ENCODE results near the gene PDE4D. TPM values are rescaled to one million over a fixed set of nuclear protein-coding genes. Genes with fewer than 3 reads are reported as not detected.

PDE4D gene
- total RNA-seq, 1 donor from 2014 or later = 2.3 TPM

DNA sequence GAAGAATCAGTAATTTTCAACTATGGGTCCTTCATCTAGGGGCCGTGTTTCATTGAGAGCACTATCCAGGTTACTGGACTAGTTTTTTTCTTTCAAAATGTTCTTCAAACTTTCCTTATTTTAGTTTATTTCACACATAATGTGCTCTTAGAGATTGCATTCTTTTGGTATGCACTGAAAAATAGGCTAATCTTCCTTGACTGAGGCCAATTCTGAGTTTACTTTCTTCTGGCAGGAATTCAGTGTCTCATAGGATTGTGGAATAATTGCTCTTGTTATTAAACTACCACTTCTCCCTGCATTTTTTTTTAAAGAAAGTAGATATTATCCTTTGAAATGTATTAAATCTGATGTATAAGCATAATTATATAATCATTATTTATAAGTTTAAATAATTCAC lies 686.1 kb downstream of the PDE4D start:
- Mint-ChIP-seq H3K27me3 (ENCODE audit: insufficient read depth, low read depth) (peaks cover 2% of the 10 kb centered on the region), H3K4me1 (no peaks in the 10 kb centered on the region), H3K36me3 (no peaks in the 10 kb centered on the region), H3K27ac (no peak overlapping the region), H3K4me3 (no peak overlapping the region), H3K9me3 (no peaks in the 10 kb centered on the region)
- Histone ChIP-seq H3K9me3 (ENCODE audit: low read depth) (no peaks in the 10 kb centered on the region), H3K4me3 (no peak overlapping the region), H4K20me1 (ENCODE audit: low read depth) (no peaks in the 10 kb centered on the region), H2AFZ (replicated peaks) (no peak overlapping the region), H3K27me3 (no peaks in the 10 kb centered on the region), H3K9ac (no peak overlapping the region), H3K4me1 (no peaks in the 10 kb centered on the region), H3K27ac (no peak overlapping the region), H3K36me3 (no peaks in the 10 kb centered on the region), H3K79me2 (ENCODE audit: low read depth) (no peaks in the 10 kb centered on the region), H3K4me2 (no peak overlapping the region), H3F3A (ENCODE audit: low read depth) (no peaks in the 10 kb centered on the region)
- TF ChIP-seq, protein P1, sequence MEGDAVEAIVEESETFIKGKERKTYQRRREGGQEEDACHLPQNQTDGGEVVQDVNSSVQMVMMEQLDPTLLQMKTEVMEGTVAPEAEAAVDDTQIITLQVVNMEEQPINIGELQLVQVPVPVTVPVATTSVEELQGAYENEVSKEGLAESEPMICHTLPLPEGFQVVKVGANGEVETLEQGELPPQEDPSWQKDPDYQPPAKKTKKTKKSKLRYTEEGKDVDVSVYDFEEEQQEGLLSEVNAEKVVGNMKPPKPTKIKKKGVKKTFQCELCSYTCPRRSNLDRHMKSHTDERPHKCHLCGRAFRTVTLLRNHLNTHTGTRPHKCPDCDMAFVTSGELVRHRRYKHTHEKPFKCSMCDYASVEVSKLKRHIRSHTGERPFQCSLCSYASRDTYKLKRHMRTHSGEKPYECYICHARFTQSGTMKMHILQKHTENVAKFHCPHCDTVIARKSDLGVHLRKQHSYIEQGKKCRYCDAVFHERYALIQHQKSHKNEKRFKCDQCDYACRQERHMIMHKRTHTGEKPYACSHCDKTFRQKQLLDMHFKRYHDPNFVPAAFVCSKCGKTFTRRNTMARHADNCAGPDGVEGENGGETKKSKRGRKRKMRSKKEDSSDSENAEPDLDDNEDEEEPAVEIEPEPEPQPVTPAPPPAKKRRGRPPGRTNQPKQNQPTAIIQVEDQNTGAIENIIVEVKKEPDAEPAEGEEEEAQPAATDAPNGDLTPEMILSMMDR (IDR thresholded peaks at IDR 0.05) = no peak
- TF ChIP-seq EZH2phosphoT487 (IDR thresholded peaks at IDR 0.05) (no peak), EZH2 (IDR thresholded peaks at IDR 0.05) (no peak)
- DNase-seq (ENCODE audit: low spot score) = no peak

DNA sequence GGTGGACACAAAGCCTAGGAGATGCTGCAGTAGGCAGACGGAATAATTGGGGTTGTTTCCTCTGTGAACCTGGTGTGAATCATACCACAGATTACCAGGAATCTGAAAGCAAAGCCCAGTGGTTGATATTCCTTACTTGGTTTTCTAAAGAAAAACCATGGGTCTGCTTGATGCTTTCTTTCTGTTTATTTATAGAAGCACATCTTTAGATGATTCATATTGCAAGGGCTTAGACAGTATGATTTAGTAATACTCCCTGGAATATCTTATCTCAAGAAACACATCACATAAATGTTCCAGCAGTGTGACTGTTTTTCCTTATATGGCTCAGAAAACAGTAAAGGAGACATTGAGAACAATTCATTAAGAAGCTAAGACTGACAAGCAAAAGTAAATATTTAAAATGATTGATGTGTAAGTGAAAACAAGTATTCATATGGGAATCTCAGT lies 687.4 kb downstream of the PDE4D start:
- H3K27ac ChIP-seq = no peak overlapping the region

DNA sequence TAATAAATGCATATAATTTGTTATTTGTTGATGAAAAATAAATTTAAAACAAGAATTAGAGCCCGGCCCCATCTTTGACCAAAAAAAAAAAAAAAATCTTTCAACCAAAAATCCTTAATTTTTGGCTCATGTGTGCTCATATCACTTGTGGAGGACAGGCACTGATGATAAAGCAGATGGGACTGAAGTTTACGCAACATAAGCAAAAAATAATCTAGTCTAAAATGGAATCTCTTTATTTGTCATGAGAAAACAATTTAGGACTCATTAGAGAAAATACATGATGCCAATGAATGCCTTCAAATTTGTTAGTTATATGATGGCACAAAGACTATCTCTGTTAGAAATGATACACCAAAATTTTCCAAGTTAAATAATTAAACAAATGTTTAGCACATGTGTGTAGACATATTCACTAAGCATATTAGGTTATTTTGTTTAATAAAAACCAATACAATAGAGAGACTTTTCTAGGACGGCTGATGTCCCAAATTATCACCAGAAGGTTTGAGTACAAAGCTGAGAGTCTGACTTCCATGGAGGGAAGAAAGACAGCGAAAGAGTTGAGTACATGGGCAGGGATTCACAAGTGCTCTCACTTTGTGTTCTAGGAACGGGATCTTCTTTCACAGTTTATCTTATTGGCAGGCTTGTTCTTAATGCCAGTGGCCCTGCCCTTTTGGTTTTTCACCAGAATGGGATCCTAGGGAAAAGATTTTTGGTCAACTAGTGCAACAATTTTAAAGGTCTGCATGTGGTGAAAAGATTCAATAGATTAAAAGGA lies 689.2 kb downstream of the PDE4D start:
- Histone ChIP-seq H3K27ac (no peak overlapping the region), H3K4me3 (no peak overlapping the region), H3K27me3 (no peaks in the 10 kb centered on the region), H3K9ac (no peak overlapping the region), H3K4me1 (no peaks in the 10 kb centered on the region), H4K20me1 (ENCODE audit: low read depth) (no peaks in the 10 kb centered on the region), H3K4me2 (no peak overlapping the region), H3K36me3 (no peaks in the 10 kb centered on the region), H2AFZ (replicated peaks) (no peak overlapping the region), H3K79me2 (ENCODE audit: low read depth) (no peaks in the 10 kb centered on the region), H3F3A (ENCODE audit: low read depth) (peaks cover 14% of the 10 kb centered on the region), H3K9me3 (ENCODE audit: low read depth) (no peaks in the 10 kb centered on the region)
- Mint-ChIP-seq H3K36me3 (no peaks in the 10 kb centered on the region), H3K27ac (no peak overlapping the region), H3K4me1 (no peaks in the 10 kb centered on the region), H3K4me3 (no peak overlapping the region), H3K27me3 (ENCODE audit: insufficient read depth, low read depth) (peaks cover 2% of the 10 kb centered on the region), H3K9me3 (no peaks in the 10 kb centered on the region)
- no peak for TF ChIP-seq EZH2 (IDR thresholded peaks at IDR 0.05)
- no peak for TF ChIP-seq EZH2phosphoT487 (IDR thresholded peaks at IDR 0.05)
- TF ChIP-seq, protein P1 (IDR thresholded peaks at IDR 0.05) = no peak
- DNase-seq (ENCODE audit: low spot score) = no peak

More for the DNA sequence above, 687.4 kb downstream of the PDE4D start:
- H3F3A ChIP-seq (ENCODE audit: low read depth) = no peaks in the 10 kb centered on the region
- no peak overlapping the region for H2AFZ ChIP-seq (replicated peaks)
- no peaks in the 10 kb centered on the region for H3K36me3 ChIP-seq
- DNase-seq (ENCODE audit: low spot score) = no peak
- no peaks in the 10 kb centered on the region for H3K27me3 ChIP-seq
- no peaks in the 10 kb centered on the region for H3K36me3 Mint-ChIP-seq
- peaks cover 2% of the 10 kb centered on the region for H3K27me3 Mint-ChIP-seq (ENCODE audit: insufficient read depth, low read depth)
- H3K79me2 ChIP-seq (ENCODE audit: low read depth) = no peaks in the 10 kb centered on the region
- H3K9ac ChIP-seq = no peak overlapping the region
- H4K20me1 ChIP-seq (ENCODE audit: low read depth) = no peaks in the 10 kb centered on the region
- H3K4me1 ChIP-seq = no peaks in the 10 kb centered on the region
- no peak overlapping the region for H3K4me2 ChIP-seq
- no peak overlapping the region for H3K4me3 ChIP-seq
- H3K27ac Mint-ChIP-seq = no peak overlapping the region
- TF ChIP-seq EZH2phosphoT487 (IDR thresholded peaks at IDR 0.05) = no peak
- TF ChIP-seq, protein P1 (IDR thresholded peaks at IDR 0.05) = no peak
- TF ChIP-seq EZH2 (IDR thresholded peaks at IDR 0.05) = no peak
- H3K9me3 ChIP-seq (ENCODE audit: low read depth) = no peaks in the 10 kb centered on the region
- H3K4me1 Mint-ChIP-seq = no peaks in the 10 kb centered on the region
- H3K9me3 Mint-ChIP-seq = no peaks in the 10 kb centered on the region
- H3K4me3 Mint-ChIP-seq = no peak overlapping the region

Data from neural progenitor cell (in vitro differentiated cells).